ENCODE data around the gene TMA7.

DNA sequence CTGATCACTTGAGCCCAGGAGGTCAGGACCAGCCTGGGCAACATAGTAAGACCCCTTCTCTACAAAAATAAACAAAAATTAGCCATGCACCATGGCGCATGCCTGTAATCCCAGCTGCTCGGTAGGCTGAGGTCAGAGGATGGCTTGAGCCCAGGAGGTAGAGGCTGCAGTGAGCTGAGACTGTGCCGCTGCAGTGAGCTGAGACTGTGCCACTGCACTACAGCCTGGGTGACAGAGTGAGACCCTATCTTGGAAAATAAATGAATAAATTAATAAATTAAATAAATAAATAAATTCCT lies 53.1 kb downstream of the TMA7 start:
- TF ChIP-seq, protein P1, sequence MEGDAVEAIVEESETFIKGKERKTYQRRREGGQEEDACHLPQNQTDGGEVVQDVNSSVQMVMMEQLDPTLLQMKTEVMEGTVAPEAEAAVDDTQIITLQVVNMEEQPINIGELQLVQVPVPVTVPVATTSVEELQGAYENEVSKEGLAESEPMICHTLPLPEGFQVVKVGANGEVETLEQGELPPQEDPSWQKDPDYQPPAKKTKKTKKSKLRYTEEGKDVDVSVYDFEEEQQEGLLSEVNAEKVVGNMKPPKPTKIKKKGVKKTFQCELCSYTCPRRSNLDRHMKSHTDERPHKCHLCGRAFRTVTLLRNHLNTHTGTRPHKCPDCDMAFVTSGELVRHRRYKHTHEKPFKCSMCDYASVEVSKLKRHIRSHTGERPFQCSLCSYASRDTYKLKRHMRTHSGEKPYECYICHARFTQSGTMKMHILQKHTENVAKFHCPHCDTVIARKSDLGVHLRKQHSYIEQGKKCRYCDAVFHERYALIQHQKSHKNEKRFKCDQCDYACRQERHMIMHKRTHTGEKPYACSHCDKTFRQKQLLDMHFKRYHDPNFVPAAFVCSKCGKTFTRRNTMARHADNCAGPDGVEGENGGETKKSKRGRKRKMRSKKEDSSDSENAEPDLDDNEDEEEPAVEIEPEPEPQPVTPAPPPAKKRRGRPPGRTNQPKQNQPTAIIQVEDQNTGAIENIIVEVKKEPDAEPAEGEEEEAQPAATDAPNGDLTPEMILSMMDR (IDR thresholded peaks at IDR 0.05) = no peak
- no peak for TF ChIP-seq POLR2A (IDR thresholded peaks at IDR 0.05)

Data from uterus (tissue), 2 donors.